K562 (cell line): Measurements from ENCODE around the gene RERE. TPM values are rescaled to one million over a fixed set of nuclear protein-coding genes. Genes with fewer than 3 reads are reported as not detected.

Experiments
- ATAC-seq: fragments of 200-7000 bp; cut with Tn5 transposase; 3 replicates; pipeline ENCODE4 v1.9.1; 2020; ENCODE audit warnings: moderate library complexity
- BruUV-seq: library from RNA; stranded (reverse); fragments of 400-500 nt; replicated peaks from 2 replicates; lab custom pipeline; 2021; lab: Mats Ljungman, UMichigan
- CTCF ChIA-PET: fragments of 300-600 bp; formaldehyde crosslinking; extraction: SDS; loops from one replicate; lab custom pipeline; 2021; ENCODE audit warnings: low intra/inter-chr PET ratio; lab: Yijun Ruan, JAX
- POLR2A ChIA-PET: fragments of 300-600, 350-650 bp; sonication (Branson Sonifier 250); formaldehyde crosslinking; extraction: SDS; loops from one replicate; lab custom pipeline; 2021; ENCODE audit warnings: antibody characterized with exemption, inconsistent platforms; lab: Yijun Ruan, JAX
- DNase-seq, 4 experiments: peaks; one replicate each; pipeline versions ENCODE4 v3.0.0 to v3.0.0-alpha.2; 2011 to 2018; ENCODE audit warnings: low spot score in 3 of 4, mixed read lengths in 3 of 4; ENCODE audit errors: extremely low read depth in 1 of 4
- FAIRE-seq: peaks from 2 replicates; lab custom pipeline; 2011; peaks lifted over from hg19 to GRCh38; lab: Jason Lieb, UNC
- H2AFZ ChIP-seq: 2 replicates; pipeline ENCODE4 v1.6.0; 2011; ENCODE audit warnings: low read depth, low read length, control low read depth, inconsistent platforms
- H3K27ac ChIP-seq: fragments of 200-600 bp; 3 replicates; pipeline ENCODE4 v1.8.0; 2011; ENCODE audit warnings: low read depth, mild to moderate bottlenecking, control low read depth, inconsistent platforms, low read length, moderate library complexity, mixed read lengths; ENCODE audit errors: extremely low read depth
- H3K27me3 ChIP-seq, 2 experiments: fragments of 300-600 bp in 1 of 2; 2 replicates in 1 of 2; 3 replicates in 1 of 2; pipeline versions ENCODE4 v1.6.0 to v1.8.0; 2011; ENCODE audit warnings: inconsistent platforms in 2 of 2, low read length in 2 of 2, mild to moderate bottlenecking in 1 of 2, mixed read lengths in 1 of 2, moderate library complexity in 1 of 2; ENCODE audit not compliant: control insufficient read depth in 2 of 2, insufficient read depth in 2 of 2
- H3K36me3 ChIP-seq: fragments of 300-600 bp; 3 replicates; pipeline ENCODE4 v1.8.0; 2011; ENCODE audit warnings: mild to moderate bottlenecking, low read length, inconsistent platforms; ENCODE audit not compliant: control insufficient read depth, insufficient read depth
- H3K4me1 ChIP-seq, 2 experiments: fragments of 200-600 bp in 1 of 2; replicated peaks in 1 of 2; 2 replicates in 1 of 2; 3 replicates in 1 of 2; pipeline versions ENCODE4 v1.5.1 to v1.8.0; 2011; ENCODE audit warnings: inconsistent platforms in 2 of 2, low read length in 2 of 2, mild to moderate bottlenecking in 1 of 2, mixed read lengths in 1 of 2, moderate library complexity in 1 of 2; ENCODE audit not compliant: control insufficient read depth in 2 of 2, insufficient read depth in 2 of 2
- H3K4me2 ChIP-seq: 2 replicates; pipeline ENCODE4 v1.6.1; 2011; ENCODE audit warnings: low read length, control low read depth, inconsistent platforms, mixed read lengths; ENCODE audit not compliant: insufficient read depth
- H3K4me3 ChIP-seq: fragments of 200-600 bp; sonication (generic), shearing (Covaris generic); 2 replicates; pipeline ENCODE4 v1.5.1; 2016; ENCODE audit warnings: control low read depth, inconsistent platforms
- H3K79me2 ChIP-seq: fragments of 200-600 bp; 3 replicates; pipeline ENCODE4 v1.8.0; 2011; ENCODE audit warnings: low read length, inconsistent platforms; ENCODE audit not compliant: control insufficient read depth, insufficient read depth
- H3K9ac ChIP-seq, 2 experiments: 2 replicates each; pipeline versions ENCODE4 v1.6.0 to v1.6.1; 2011; ENCODE audit warnings: low read depth in 2 of 2, low read length in 2 of 2, control low read depth in 1 of 2, inconsistent platforms in 1 of 2, mild to moderate bottlenecking in 1 of 2, mixed read lengths in 1 of 2; ENCODE audit not compliant: insufficient read depth in 1 of 2
- H3K9me1 ChIP-seq: one replicate; pipeline ENCODE4 v1.6.0; 2011; ENCODE audit warnings: inconsistent platforms, mild to moderate bottlenecking, low read length, moderate library complexity; ENCODE audit not compliant: control insufficient read depth, insufficient read depth
- H3K9me3 ChIP-seq: replicated peaks from 2 replicates; pipeline ENCODE4 v1.5.1; 2011; ENCODE audit warnings: low read depth, low read length, inconsistent platforms; ENCODE audit not compliant: control insufficient read depth, insufficient read depth
- H4K20me1 ChIP-seq: replicated peaks from 2 replicates; pipeline ENCODE4 v1.6.1; 2011; ENCODE audit warnings: low read length, inconsistent platforms, mixed read lengths; ENCODE audit not compliant: control insufficient read depth, insufficient read depth
- HMGXB4 ChIP-seq: sonication (generic); formaldehyde crosslinking; IDR thresholded peaks from 2 replicates; pipeline ENCODE4 v1.8.1; 2023; ENCODE audit warnings: mild to moderate bottlenecking, missing genetic modification reagents
- MAFG ChIP-seq: fragments of 450-650 bp; conservative IDR thresholded peaks from 2 replicates; pipeline ENCODE4 v1.6.1; 2016; ENCODE audit warnings: missing genetic modification characterization, missing compliant biosample characterization
- SPI1 ChIP-seq: IDR thresholded peaks from 2 replicates; pipeline ENCODE4 v1.6.1; 2011; ENCODE audit warnings: low read depth, low read length, control low read depth, borderline replicate concordance
- ZNF316 ChIP-seq: fragments of 450-650 bp; IDR thresholded peaks from 2 replicates; pipeline ENCODE4 v1.6.1; 2016
- WGBS: fragments of 100-300 bp; shearing (Covaris generic); methylation state at CpG from one replicate; pipeline ENCODE4 v1.1.6; 2016; ENCODE audit warnings: low coverage, mixed read lengths; ENCODE audit not compliant: insufficient coverage; ENCODE audit errors: missing lambda C conversion rate; 5-methylcytosine and 5-hydroxymethylcytosine counted together
- in situ Hi-C: fragments of 300-500 bp; cut with MboI; formaldehyde crosslinking; loops from 4 replicates; pipeline ENCODE4 v1.15.0; 2018; ENCODE audit warnings: inconsistent platforms, mixed read lengths
- intact Hi-C: fragments of 100-400 bp; cut with micrococcal nuclease; formaldehyde crosslinking; loops from 2 replicates; pipeline ENCODE4 v1.14.2; 2022
- polyA plus RNA-seq, 8 experiments: library from polyadenylated mRNA; depleted of rRNA in 4 of 8; stranded (reverse) in 5 of 8; unstranded in 3 of 8; fragments of >200 nt; fragmentation: Nextera tagmentation in 2 of 8; fragmentation: Illumina TruSeq in 1 of 8; extraction: Ambion mirVana in 2 of 8; extraction: Trizol in 1 of 8; gene quantifications; 2 replicates each; pipeline versions ENCODE4 v1.2.1 to v1.2.3, GENCODE V29; 2011 to 2014; ENCODE audit warnings: inconsistent platforms in 1 of 8, missing spikeins in 1 of 8
- total RNA-seq, 7 experiments: library from RNA; depleted of rRNA in 6 of 7; stranded (reverse); fragments of >200 nt in 6 of 7; fragmentation: Illumina TruSeq in 2 of 7; extraction: Trizol in 2 of 7; gene quantifications; 2 replicates each; pipeline versions ENCODE4 v1.2.1 to v1.2.3, GENCODE V29; 2011 to 2021; ENCODE audit warnings: low replicate concordance in 1 of 7

Gene RERE
- total and polyA plus RNA-seq, 9 of the 15 experiments (the other 6 are each of a cell fraction or from before 2014, with no cell fraction given): 3.0 to 51.5 (median 13.4) TPM

GRCh38 chr1:8666389-8667167 is 150.9 kb downstream of the RERE start:
- TF ChIP-seq SPI1: peak; percentile 77; the same call in 1 of the 2 replicates
- TF ChIP-seq MAFG (tag): peak; percentile 41; the same call in 1 of the 2 replicates
- 0 out of 2 replicates have a peak, but pooled peaks have one; percentile 22 for TF ChIP-seq ZNF316
- TF ChIP-seq HMGXB4 (CRISPR knock-in tag): no peak
- Histone ChIP-seq H3K79me2 (peaks cover 94% of the 10 kb centered on the region), H3K9ac (no peak overlapping the region), H3K4me3 (no peak overlapping the region), H3K27ac (no peak overlapping the region), H3K4me2 (peak overlapping the region; percentile 13; the same call in 1 of the 2 replicates), H4K20me1 (peaks cover 44% of the 10 kb centered on the region), H3K4me1 (peaks cover 3 to 66% of the 10 kb centered on the region in 2 experiments; a peak in 4 of 5 replicates), H3K9me1 (no peaks in the 10 kb centered on the region), H3K27me3 (no peaks in the 10 kb centered on the region), H3K9me3 (no peaks in the 10 kb centered on the region), H2AFZ (no peak overlapping the region), H3K36me3 (no peaks in the 10 kb centered on the region; the same call in 2 of the 3 replicates)
- WGBS: 60% methylated on average over 5 of the region's 5 CpGs
- FAIRE-seq (no peak), ATAC-seq (no peak; the same call in 2 of the 3 replicates), DNase-seq (no peak)
- CTCF ChIA-PET: no interaction called here
- intact Hi-C loops: no loop called here
- in situ Hi-C loops: no loop called here
- POLR2A ChIA-PET: interaction anchor here (0.8 to 1.3 kb wide), 5 partner anchors 12 to 141 kb away, joined by 3 to 9 read pairs (median 5); no protein-coding TSS in a partner anchor
- BruUV-seq: no TSS peak
